Testis (tissue), 2 donors: ENCODE results near the gene HSP90AB1.

Experiments
- CTCF ChIP-seq, 3 experiments: fragments of 450-650 bp in 2 of 3; fragments of 200-600 bp in 1 of 3; sonication (generic) in 1 of 3; IDR thresholded peaks; one replicate each; pipeline ENCODE4 v1.5.1; 2016 to 2019; ENCODE audit warnings: antibody characterized with exemption in 3 of 3, mild to moderate bottlenecking in 2 of 3, moderate library complexity in 1 of 3
- POLR2A ChIP-seq: fragments of 450-650 bp; IDR thresholded peaks from one replicate; pipeline ENCODE4 v1.6.1; 2017; ENCODE audit warnings: antibody characterized with exemption, mild to moderate bottlenecking, moderate library complexity

GRCh38 chr6:44216677-44217331 lies 30.1 kb upstream of the HSP90AB1 start, which contains the start of gene MYMX:
- TF ChIP-seq CTCF (IDR thresholded peaks at IDR 0.05) (no peak), POLR2A (no peak)
